ENCODE results near the gene IBTK. TPM values are rescaled to one million over a fixed set of nuclear protein-coding genes. Genes with fewer than 3 reads are reported as not detected.
"Not testable (repeated sequence)": the region's sequence is repeated elsewhere in the genome, so short reads cannot be mapped to it uniquely, and the experiment has no call there.

IBTK gene
- total RNA-seq, 1 donor from 2014 or later: 60.7 TPM

GRCh38 chr6:82182756-82183155, 64.8 kb downstream of the IBTK start:
- no peak for DNase-seq (ENCODE audit: low spot score)

GRCh38 chr6:82179415-82179814, 68.1 kb downstream of the IBTK start:
- DNase-seq (ENCODE audit: low spot score): no peak

GRCh38 chr6:82178759-82179112, 68.8 kb downstream of the IBTK start:
- DNase-seq (ENCODE audit: low spot score): no peak

GRCh38 chr6:82178077-82178758, 69.3 kb downstream of the IBTK start:
- peak; percentile 69 for DNase-seq (ENCODE audit: low spot score)

GRCh38 chr6:82176616-82177015, 70.9 kb downstream of the IBTK start:
- DNase-seq (ENCODE audit: low spot score): no peak

GRCh38 chr6:82172594-82172993, 75.0 kb downstream of the IBTK start:
- no peak for DNase-seq (ENCODE audit: low spot score)

GRCh38 chr6:82169138-82169876, 78.2 kb downstream of the IBTK start:
- peak; percentile 64 for DNase-seq (ENCODE audit: low spot score)

GRCh38 chr6:82166493-82166892, 81.1 kb downstream of the IBTK start:
- DNase-seq (ENCODE audit: low spot score): no peak

GRCh38 chr6:82160255-82160990, 87.1 kb downstream of the IBTK start:
- no peak for DNase-seq (ENCODE audit: low spot score)

- not testable (repeated sequence) for DNase-seq (ENCODE audit: low spot score)
Measured at GRCh38 chr6:82152786-82153185, 94.8 kb downstream of the IBTK start.

- DNase-seq (ENCODE audit: low spot score): not testable (repeated sequence)
Measured at GRCh38 chr6:82151147-82151546, 96.4 kb downstream of the IBTK start.

- DNase-seq (ENCODE audit: low spot score): no peak
Measured at GRCh38 chr6:82145926-82146452, 101.6 kb downstream of the IBTK start.

- DNase-seq (ENCODE audit: low spot score): peak; percentile 76
Measured at GRCh38 chr6:82144852-82145340, 102.6 kb downstream of the IBTK start.

- peak; percentile 90 for DNase-seq (ENCODE audit: low spot score)
Measured at GRCh38 chr6:82144007-82144851, 103.3 kb downstream of the IBTK start.

GRCh38 chr6:82143041-82143481, 104.5 kb downstream of the IBTK start:
- DNase-seq (ENCODE audit: low spot score): peak; percentile 70

GRCh38 chr6:82142524-82142923, 105.0 kb downstream of the IBTK start:
- no peak for DNase-seq (ENCODE audit: low spot score)

GRCh38 chr6:82138075-82138791, 109.3 kb downstream of the IBTK start:
- no peak for DNase-seq (ENCODE audit: low spot score)

- no peak for DNase-seq (ENCODE audit: low spot score)
Measured at GRCh38 chr6:82131441-82131840, 116.1 kb downstream of the IBTK start.

- peak; percentile 19 for DNase-seq (ENCODE audit: low spot score)
Measured at GRCh38 chr6:82129797-82130196, 117.7 kb downstream of the IBTK start.

- DNase-seq (ENCODE audit: low spot score): not testable (repeated sequence)
Measured at GRCh38 chr6:82128973-82129372, 118.6 kb downstream of the IBTK start.
